Lung microvascular endothelial cell (primary cell): ENCODE measurements around the gene NOTCH3. TPM values are rescaled to one million over a fixed set of nuclear protein-coding genes. Genes with fewer than 3 reads are reported as not detected.
A peak's percentile ranks its signal among the peaks of the same experiment; 100 is the strongest.

Experiments
- DNase-seq, 2 donors: peaks; one replicate each; pipeline versions ENCODE4 v3.0.0 to v3.0.0-alpha.2; 2010; ENCODE audit warnings: low read depth in 2 of 2
- total RNA-seq: library from RNA; depleted of rRNA; stranded (reverse); fragments of >200 nt; gene quantifications from 2 replicates; pipeline ENCODE4 v1.2.1, GENCODE V29; 2014

NOTCH3 gene
- total RNA-seq, 1 donor from 2014 or later: 0.20 TPM

DNA sequence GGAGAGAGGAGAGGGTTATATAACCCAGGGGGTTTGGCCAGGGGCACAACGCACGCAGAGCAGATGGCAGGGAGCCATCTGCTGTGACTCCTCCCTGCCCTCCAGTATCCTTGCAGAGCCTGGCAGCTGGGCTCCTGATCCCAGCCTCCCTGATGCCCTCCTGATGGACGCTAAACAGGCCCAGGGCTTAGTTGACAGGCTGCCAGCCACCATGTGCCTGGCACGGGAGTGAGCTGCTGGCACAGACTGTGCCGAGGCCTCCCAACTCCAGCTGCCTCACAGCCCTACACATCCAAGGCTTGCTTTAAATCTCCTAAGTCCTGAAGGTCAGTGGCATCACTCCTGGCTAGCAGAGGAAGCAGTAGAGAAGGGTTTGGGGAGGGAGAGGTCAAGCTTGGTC lies 76.9 kb downstream of the NOTCH3 start:
- DNase-seq: no peak

DNA sequence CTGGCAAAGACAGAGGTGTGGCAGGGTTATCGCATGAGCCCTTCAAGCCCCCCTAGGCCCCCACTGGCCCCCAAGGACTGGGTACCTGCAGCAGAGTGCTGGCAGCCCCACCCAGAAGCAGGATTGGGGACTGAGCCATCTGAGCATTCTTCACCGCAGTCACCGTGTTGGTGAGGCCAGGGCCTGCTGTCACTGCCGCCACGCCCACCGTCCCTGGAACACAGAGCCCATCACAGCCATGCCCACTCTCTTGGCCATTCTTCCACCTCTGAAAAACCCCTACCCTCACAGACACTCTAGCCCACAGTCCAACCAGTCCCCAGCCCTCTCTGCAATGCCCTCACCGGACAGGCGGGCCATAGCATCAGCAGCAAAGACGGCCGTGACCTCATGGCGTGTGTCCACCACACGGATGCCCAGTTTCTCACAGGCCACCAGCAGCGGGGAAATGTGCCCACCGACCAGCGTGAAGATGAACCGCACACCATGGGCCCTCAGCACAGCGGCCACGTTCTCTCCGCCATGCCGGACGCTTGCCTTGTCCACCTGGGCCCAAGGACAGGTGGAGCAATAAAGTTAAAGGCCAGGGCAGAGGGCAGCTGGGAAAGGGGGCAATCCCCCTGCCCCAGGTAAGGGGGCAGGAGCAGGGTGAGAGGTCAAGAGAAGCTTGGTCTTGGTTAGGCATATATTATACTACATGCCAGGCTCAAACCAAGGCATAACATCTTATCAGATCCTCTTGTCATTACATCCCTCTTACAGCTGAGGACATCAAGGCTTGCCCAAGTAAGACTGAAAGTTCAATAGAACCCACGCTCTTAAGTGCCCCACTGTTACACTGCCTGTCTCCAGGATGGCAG lies 77.5 kb downstream of the NOTCH3 start:
- no peak for DNase-seq

DNA sequence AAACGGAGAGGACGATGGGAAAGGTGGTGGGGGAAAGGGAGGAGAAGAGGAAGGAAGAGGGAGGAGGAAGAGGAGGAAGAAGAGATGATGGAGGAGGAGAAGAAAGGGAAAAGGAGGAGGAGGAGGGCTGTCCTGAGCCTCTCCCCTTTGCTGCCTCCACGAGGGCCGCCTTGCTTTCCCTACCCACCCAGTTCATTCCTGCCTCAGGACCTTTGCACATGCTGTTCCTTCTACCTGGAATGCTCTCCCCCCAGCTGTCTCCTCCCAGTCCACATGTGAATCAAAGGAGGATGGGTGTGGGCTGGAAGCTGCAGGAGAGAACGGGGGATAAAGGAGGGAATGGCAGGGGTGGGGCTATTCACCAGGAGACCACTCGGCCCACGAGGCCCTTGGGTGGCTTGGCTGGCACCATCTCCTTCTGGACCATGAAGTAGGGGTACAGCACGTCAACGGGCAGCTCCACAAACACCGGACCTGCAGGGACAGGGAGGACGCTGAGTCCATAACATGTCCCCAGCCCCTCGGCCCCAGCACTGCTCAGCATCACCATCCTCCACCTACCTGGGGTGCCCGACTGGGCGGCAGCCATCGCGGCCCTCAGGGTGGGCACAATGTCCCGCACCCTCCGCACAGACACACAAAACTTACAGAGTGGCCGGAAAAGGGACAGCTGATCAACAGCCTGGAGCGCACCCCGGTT lies 78.3 kb downstream of the NOTCH3 start:
- no peak for DNase-seq

- DNase-seq: no peak
These were observed 80.4 kb downstream of the NOTCH3 start for GRCh38 chr19:15120135-15121026.

DNA sequence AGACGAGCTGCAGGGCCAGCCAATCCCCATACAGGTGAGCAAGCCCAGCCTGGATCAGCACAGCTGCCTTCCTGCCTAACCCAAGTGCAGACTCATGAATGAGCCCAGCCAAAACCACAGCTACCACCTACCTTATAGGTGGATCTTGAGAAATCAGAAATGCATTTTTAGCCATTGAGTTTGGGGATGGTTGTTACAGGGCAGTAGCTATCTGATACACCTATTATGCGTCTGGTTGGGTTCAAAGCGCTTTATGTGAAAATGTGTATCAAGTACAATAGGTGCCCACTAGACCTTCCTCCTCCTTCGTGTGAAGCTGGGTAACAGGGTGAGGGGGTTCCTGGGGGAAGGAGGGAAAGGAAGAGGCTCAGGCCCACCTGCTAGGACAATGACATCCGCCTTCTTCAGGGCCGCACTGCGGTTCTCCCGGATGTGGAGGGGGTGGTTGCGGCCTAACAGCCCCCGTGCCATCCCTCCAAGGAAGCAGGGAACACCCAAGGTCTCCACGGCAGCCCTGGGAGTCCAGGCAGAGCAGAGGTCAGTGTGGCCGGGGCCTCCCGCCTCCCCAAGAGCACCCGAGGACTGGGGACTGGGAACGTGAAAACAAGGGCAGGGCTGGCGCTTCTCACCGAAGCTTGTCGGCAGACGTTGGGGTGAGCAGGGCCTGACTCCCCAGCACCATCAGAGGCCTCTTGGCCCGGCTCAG lies 81.9 kb downstream of the NOTCH3 start:
- no peak for DNase-seq

GRCh38 chr19:15118248-15118647 lies 82.5 kb downstream of the NOTCH3 start:
- DNase-seq: no peak

DNA sequence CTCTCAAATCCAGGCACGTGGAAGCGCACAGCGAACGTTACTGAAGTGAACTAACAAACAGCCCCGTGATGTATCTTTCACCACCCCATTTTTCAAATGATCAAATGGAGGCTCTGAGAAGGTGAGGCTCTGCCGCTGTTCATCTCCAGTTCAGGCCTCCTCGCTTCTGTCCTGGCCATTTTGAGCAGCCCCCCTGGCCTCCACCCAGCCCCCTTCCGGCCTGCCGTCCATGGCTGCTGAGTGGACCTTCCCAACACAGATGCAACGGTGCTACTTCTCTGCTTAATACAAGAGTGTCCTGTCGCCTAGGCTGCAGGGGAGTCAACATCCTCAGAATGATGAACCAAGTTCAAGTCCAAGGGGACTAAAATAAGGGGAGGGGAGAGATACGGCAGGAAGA lies 83.9 kb downstream of the NOTCH3 start:
- no peak for DNase-seq

DNA sequence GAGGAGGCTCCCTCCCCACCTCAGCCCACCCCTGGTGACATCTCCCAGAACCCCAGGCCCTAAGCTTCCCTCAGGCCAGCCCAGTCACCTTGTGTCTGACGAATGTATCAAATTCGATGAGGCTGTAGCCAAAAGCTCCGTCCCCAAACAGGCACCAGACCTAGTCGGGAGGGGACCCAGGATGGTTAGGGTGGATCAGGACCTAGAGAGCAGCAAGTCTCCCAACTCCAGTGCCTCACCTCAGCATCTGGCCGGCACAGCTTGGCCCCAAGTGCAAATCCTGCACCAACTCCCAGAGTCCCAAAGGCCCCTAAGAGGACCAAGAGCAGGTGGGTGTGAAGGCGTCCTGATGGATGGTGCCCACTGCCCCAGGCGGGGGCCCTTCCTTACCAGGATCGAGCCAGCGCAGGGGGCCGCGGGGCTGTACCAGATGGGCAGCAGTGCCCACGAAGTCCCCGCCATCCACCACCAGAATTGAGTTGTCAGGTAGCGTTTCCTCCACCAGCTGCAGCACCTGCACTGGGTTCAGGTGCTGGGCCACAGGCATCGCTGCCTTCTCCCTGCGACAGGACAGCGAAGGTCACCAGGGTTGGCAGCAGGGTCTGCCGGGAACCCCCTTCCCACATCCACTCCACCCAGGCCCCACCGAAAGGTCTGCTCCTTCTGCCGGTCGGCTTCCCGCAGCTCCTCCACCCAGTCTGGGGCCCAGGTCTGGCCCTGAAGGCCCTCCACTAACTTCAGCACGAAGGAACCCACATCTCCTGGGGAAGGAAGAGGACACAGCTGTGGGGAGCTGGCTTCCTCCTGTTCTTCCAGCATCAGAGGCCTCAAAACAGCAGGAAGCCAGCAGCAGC lies 84.8 kb downstream of the NOTCH3 start:
- DNase-seq: no peak

DNA sequence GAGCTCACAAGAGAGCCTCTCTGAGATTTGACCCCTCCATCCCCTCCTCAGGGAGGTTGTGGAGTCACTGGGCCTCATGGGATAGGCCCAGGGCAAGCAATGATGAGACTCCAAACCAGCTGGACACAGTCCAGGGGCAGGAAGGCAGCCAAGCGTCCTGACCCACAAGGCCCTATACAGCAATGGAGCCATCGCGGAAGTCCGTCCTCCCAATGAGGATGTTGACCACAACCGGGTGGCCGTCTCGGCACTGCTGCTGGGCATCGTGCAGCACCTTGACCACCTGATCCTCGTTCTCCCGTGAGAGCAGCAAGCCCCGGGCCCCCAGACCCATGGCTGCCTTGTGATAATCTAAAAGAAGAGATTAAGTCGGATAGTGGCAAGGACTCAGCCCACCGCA lies 85.7 kb downstream of the NOTCH3 start:
- peak; percentile 46 to 75 for DNase-seq

- DNase-seq: peak in 1 of 2 donors; percentile 42
These were observed 86.6 kb downstream of the NOTCH3 start for GRCh38 chr19:15114153-15114540.

- DNase-seq: no peak
These were observed 87.3 kb downstream of the NOTCH3 start for GRCh38 chr19:15113245-15114152.

- peak in 1 of 2 donors; percentile 34 for DNase-seq
These were observed 88.4 kb downstream of the NOTCH3 start for GRCh38 chr19:15112385-15112784.

- no peak for DNase-seq
These were observed 89.0 kb downstream of the NOTCH3 start for GRCh38 chr19:15111758-15112157.

GRCh38 chr19:15110418-15110815 lies 90.4 kb downstream of the NOTCH3 start:
- DNase-seq: no peak

GRCh38 chr19:15109768-15110417 lies 90.9 kb downstream of the NOTCH3 start:
- no peak for DNase-seq
